ENCODE results near the gene PRKRA. TPM values are rescaled to one million over a fixed set of nuclear protein-coding genes. Genes with fewer than 3 reads are reported as not detected.

The PRKRA gene
- total RNA-seq, 1 experiment from 2014 or later, result 60.2 TPM

- H3K4me1 Mint-ChIP-seq (ENCODE audit: low read depth, unreplicated experiment), result peaks cover 28% of the 10 kb centered on the region
- CTCF ChIA-PET, result interaction anchor here (0.7 to 1.9 kb wide), 4 partner anchors 18 to 283 kb away, joined by 3 to 9 read pairs (median 4); no protein-coding TSS in a partner anchor
- no TSS peak for BruUV-seq (replicated peaks)
- H3K27ac Mint-ChIP-seq (ENCODE audit: unreplicated experiment), result no peak overlapping the region
- no peaks in the 10 kb centered on the region for H3K36me3 Mint-ChIP-seq (ENCODE audit: insufficient read depth, unreplicated experiment)
- POLR2A ChIA-PET, result interaction anchor here (0.5 kb wide), 1 partner anchor 66 kb away, joined by 4 read pairs; no protein-coding TSS in a partner anchor
- H3K4me3 Mint-ChIP-seq (ENCODE audit: unreplicated experiment), result no peak overlapping the region
- Histone ChIP-seq H3K4me1 (peaks cover 7% of the 10 kb centered on the region), H3K4me3 (ENCODE audit: low read depth, low read length) (no peak overlapping the region), H3K27me3 (replicated peaks; ENCODE audit: control insufficient read depth, insufficient read depth, low read length) (no peaks in the 10 kb centered on the region), H3K36me3 (ENCODE audit: control insufficient read depth, insufficient read depth, low read length) (no peaks in the 10 kb centered on the region), H3K9me3 (no peaks in the 10 kb centered on the region)
- no peaks in the 10 kb centered on the region for H3K27me3 Mint-ChIP-seq (ENCODE audit: insufficient read depth, unreplicated experiment)
- DNase-seq, result no peak
- intact Hi-C loops (cut with micrococcal nuclease; ENCODE audit: unreplicated experiment), result loop anchor here (2.0 to 5.0 kb wide), 2 partner anchors 88 to 203 kb away; partner anchors contain the start of gene OSBPL6
- no peaks in the 10 kb centered on the region for H3K9me3 Mint-ChIP-seq (ENCODE audit: unreplicated experiment)
- TF ChIP-seq CTCF (IDR thresholded peaks at IDR 0.05; ENCODE audit: insufficient read depth in 1 of 2, low read depth in 1 of 2, low read length in 1 of 2, severe bottlenecking in 1 of 2, unreplicated experiment in 1 of 2), result no peak
Observed at GRCh38 chr2:178394859-178395258, 56.1 kb downstream of the PRKRA start.

- no peaks in the 10 kb centered on the region for H3K27me3 Mint-ChIP-seq (ENCODE audit: insufficient read depth, unreplicated experiment)
- no peak overlapping the region for H3K27ac Mint-ChIP-seq (ENCODE audit: unreplicated experiment)
- Histone ChIP-seq H3K36me3 (ENCODE audit: control insufficient read depth, insufficient read depth, low read length) (no peaks in the 10 kb centered on the region), H3K4me1 (peaks cover 7% of the 10 kb centered on the region), H3K9me3 (no peaks in the 10 kb centered on the region), H3K27me3 (replicated peaks; ENCODE audit: control insufficient read depth, insufficient read depth, low read length) (no peaks in the 10 kb centered on the region), H3K4me3 (ENCODE audit: low read depth, low read length) (no peak overlapping the region)
- H3K9me3 Mint-ChIP-seq (ENCODE audit: unreplicated experiment), result no peaks in the 10 kb centered on the region
- peaks cover 33% of the 10 kb centered on the region for H3K4me1 Mint-ChIP-seq (ENCODE audit: low read depth, unreplicated experiment)
- CTCF ChIA-PET, result interaction anchor here (1.9 kb wide), 1 partner anchor 22 kb away, joined by 5 read pairs; no protein-coding TSS in a partner anchor
- H3K4me3 Mint-ChIP-seq (ENCODE audit: unreplicated experiment), result no peak overlapping the region
- no peak for DNase-seq
- no TSS peak for BruUV-seq (replicated peaks)
- no peak for TF ChIP-seq CTCF (IDR thresholded peaks at IDR 0.05; ENCODE audit: insufficient read depth in 1 of 2, low read depth in 1 of 2, low read length in 1 of 2, severe bottlenecking in 1 of 2, unreplicated experiment in 1 of 2)
- H3K36me3 Mint-ChIP-seq (ENCODE audit: insufficient read depth, unreplicated experiment), result no peaks in the 10 kb centered on the region
- POLR2A ChIA-PET, result no interaction called here
- intact Hi-C loops (cut with micrococcal nuclease; ENCODE audit: unreplicated experiment), result loop anchor here (5.0 kb wide), 1 partner anchor 200 kb away; the partner anchor contains the start of gene OSBPL6
Observed at GRCh38 chr2:178392215-178392614, 58.8 kb downstream of the PRKRA start.

GRCh38 chr2:178391701-178392100 is 59.3 kb downstream of the PRKRA start:
- H3K27me3 Mint-ChIP-seq (ENCODE audit: insufficient read depth, unreplicated experiment), result no peaks in the 10 kb centered on the region
- H3K4me3 Mint-ChIP-seq (ENCODE audit: unreplicated experiment), result no peak overlapping the region
- TF ChIP-seq CTCF (IDR thresholded peaks at IDR 0.05; ENCODE audit: insufficient read depth in 1 of 2, low read depth in 1 of 2, low read length in 1 of 2, severe bottlenecking in 1 of 2, unreplicated experiment in 1 of 2), result no peak
- no peaks in the 10 kb centered on the region for H3K36me3 Mint-ChIP-seq (ENCODE audit: insufficient read depth, unreplicated experiment)
- ChIA-PET CTCF (interaction anchor here (1.9 kb wide), 1 partner anchor 23 kb away, joined by 5 read pairs; no protein-coding TSS in a partner anchor), POLR2A (no interaction called here)
- intact Hi-C loops (cut with micrococcal nuclease; ENCODE audit: unreplicated experiment), result loop anchor here (5.0 kb wide), 1 partner anchor 199 kb away; the partner anchor contains the start of gene OSBPL6
- H3K36me3 ChIP-seq (ENCODE audit: control insufficient read depth, insufficient read depth, low read length), result no peaks in the 10 kb centered on the region
- peaks cover 33% of the 10 kb centered on the region for H3K4me1 Mint-ChIP-seq (ENCODE audit: low read depth, unreplicated experiment)
- no peaks in the 10 kb centered on the region for H3K27me3 ChIP-seq (replicated peaks; ENCODE audit: control insufficient read depth, insufficient read depth, low read length)
- no peaks in the 10 kb centered on the region for H3K9me3 Mint-ChIP-seq (ENCODE audit: unreplicated experiment)
- peaks cover 7% of the 10 kb centered on the region for H3K4me1 ChIP-seq
- no TSS peak for BruUV-seq (replicated peaks)
- no peaks in the 10 kb centered on the region for H3K9me3 ChIP-seq
- DNase-seq, result no peak
- no peak overlapping the region for H3K4me3 ChIP-seq (ENCODE audit: low read depth, low read length)
- no peak overlapping the region for H3K27ac Mint-ChIP-seq (ENCODE audit: unreplicated experiment)

All from Caco-2 (cell line).